Activated CD4-positive, alpha-beta T cell treated with anti-CD3 and anti-CD28 coated beads for 48 hours (primary cell): ENCODE results near the gene EPHA3.
"Not testable (repeated sequence)": the region's sequence is repeated elsewhere in the genome, so short reads cannot be mapped to it uniquely, and the experiment has no call there.

ENCODE experiments used
- DNase-seq: peaks from one replicate; pipeline ENCODE4 v3.0.0-alpha.2; 2020

Gene EPHA3

DNA sequence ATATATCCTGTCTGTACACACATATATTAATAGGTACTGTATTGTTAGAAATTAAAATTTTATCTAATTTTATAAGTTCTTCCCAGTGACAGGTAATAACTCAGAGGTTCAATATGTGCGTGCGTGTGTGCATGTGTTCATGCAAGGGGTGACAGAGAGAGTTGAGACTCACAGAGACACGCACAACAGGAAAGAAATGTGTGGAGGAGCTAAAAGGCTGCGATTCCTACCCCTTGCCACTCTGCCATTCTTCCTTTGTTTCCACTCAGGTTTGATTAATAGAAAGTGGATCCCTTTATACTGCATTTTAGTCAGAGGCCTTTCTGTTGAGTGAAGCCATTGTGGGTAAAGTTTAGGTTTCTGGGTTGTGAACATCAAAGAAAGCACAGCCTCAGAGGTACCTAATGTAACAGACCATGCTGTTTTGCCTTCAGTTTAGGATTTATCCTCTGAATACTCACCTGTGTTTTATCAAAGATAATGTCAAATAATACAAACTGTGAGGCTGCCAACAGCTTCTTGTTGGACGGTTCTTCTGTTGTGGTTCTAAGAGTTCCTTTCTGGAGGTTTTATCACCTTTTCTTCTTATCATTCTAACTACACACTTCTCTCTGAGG lies 182.3 kb downstream of the EPHA3 start:
- DNase-seq: no peak

DNA sequence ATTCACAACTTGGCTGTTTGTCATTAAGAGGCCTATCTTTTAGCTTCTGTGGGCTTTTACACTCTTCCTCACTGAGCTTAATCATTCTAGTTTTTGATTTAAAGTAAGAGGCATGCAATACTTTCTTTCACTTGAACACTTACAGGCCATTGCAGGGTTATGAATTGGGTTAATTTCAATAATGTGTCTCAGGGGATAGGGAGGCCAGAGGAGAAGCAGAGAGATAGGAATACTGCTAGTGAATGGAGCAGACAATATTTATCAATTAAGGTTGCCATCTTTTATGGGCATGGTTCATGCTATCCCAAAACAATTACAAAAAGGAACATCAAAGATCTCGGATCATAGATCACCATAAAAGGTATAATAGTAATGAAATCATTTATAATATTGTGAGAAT lies 189.8 kb downstream of the EPHA3 start:
- no peak for DNase-seq

DNA sequence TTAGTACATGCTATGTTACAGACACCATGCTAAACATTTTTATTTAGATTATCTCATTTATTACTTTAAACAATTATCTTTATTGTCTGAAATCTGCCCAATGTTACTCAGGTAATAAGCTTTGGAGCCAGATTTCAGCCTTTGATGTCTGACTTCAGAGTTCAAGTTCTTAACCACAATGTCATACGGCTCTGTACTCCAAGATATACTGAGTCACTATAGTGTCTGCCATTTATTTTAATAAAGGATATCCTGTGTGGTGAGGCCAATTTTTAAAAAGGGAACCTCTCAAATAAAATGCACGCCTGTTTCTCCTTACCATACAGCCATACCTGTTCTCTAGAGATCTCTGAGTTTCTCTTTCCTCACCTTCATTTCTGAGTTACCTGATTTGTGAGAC lies 193.1 kb downstream of the EPHA3 start:
- DNase-seq: no peak

DNA sequence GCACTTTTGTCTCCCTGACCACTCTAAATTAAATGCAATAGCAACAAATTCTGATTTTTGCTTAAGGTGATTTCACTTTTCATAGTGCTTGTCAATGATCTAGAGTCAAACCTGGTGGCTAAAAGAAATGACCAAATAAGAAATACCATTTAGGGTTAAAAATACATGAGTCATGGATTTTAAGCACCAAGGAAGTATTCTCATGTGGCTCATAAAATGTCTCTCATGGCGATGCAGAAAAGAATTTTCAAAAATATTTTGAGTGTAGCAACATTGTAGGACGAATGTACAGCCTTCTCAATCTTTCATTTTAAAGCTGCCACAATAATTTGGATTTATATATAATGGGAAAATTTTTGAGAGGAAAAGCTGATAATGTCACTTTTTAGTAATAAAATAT lies 193.6 kb downstream of the EPHA3 start:
- no peak for DNase-seq

DNA sequence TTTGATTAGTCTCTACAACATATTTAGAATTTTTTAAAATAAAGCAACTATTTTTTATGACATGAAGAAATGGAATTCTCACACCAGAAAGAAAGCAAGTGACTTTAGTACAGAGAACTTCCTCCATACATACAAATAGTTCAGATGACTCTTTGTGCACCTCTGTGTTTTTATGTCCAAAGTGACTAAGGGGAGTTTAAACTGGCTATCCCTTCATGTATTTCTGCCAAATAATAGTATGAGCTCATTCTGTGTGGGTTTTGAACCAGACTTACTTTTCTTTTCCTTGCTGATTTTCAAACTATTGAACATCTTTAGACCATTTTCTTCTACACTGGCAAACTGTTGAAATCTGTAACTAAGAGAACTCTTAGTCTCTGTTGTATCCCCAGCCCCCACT lies 196.3 kb downstream of the EPHA3 start:
- DNase-seq: no peak

DNA sequence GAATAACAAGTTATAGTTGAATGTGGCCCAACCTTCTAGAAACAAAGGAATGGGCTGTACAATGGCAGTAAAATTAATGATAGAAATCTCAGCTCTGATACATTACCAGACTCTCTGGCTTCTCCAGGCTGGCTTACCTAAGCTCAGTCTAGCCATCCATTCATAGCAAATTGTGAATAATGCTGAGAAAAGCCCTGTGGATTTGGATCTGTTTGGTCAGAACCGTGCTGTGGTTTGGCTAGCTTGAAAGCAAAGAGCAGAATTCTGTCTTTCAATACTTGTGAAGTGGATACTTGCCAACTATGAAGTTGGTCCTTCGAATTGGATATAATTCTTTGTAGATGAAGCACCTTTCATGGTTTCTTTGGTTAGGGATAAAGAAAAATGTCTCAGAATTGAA lies 199.1 kb downstream of the EPHA3 start:
- DNase-seq: no peak

DNA sequence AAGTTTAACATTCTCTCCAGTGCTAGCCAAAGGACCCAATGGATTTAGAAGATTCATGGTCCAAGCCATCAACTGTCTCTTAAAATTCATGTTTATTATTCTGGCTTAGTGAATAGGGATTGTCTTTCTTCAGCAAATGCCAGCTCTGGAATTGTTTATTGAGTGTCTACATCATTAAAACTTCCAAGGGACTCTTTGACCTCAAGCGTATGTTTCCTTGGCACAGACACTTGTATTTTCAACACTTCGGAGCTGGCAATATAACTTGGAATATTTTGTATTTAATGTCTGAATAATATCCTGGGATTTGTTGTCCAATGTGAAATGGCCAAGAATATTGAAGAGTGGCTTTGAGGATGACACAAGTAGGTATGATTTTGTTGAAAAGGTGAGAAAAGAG lies 204.2 kb downstream of the EPHA3 start:
- no peak for DNase-seq

DNA sequence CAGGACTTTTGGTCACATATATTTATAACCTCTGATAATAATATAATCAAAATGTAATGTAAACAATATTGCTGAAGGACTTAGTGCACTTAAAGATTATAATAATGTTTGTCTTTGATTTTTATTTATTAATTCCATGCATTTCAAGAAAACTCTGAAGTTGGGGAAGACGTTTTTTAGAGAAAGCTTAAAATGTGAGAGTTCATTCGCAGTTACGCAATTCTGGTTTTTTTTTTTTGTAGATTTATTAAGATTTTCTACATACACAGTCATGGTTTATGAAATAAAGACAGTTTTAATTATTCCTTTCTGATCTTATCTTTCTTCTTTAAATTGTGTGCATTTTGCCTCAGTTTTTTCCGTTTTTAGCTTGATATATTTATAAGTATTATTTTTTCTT lies 204.7 kb downstream of the EPHA3 start:
- DNase-seq: no peak

DNA sequence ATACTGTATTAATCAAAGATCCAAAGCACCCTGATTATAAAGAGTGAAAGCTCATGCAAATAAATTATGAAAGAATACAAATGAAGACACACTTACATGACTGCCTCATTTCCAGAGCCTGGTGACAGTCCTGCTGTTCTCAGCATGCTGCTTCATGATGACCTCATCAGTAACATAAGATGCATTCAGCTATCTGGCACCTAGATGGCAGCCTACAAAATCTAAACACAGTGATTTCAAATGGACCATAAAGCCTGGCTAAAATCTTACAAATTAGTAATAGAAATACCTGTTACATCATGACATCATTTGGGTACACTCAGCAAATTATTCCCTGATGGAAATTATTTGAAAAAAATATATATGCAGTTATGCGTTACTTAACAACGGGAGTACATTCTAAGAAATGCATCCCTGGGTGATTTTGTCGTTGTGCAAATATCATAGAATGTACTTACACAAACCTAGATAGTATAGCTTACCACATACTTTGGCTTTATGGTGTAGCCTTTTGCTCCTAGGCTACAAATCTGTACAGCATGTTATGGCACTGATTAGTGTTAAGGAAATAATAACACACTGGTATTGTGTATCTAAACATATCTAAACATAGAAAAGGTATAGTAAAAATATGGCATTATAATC lies 207.2 kb downstream of the EPHA3 start:
- no peak for DNase-seq

DNA sequence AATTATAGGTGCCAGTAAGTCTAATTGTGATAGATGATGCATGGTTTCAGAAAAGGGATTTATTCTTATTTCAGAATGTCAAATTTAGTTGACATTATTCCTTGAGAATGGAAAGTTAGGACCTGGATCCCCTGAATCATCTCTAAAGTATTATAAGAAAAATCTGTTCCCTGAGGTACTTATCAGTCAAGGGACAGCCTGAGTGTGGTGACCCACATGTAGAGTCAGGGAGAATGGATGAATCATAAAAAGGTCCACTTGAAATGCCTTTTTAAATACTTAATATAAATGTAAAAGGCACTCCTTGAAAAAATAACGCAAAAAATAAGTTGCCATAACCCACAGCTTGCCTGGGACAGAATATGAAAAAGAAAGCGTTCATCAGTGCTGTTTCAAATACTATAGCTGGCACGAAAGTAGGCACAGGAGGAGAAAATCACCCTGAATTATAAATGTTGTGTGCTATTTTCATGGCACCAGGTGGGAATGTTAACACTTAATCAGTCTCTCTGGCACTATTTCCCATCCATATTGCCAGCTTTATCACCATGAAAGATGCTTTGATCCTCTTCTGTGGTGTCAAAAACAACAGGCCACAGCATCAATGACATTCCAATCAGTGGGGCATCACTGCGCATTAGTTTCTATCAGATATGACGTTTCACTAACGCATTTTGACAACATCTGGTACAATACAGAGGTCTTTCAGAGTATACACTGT lies 208.5 kb downstream of the EPHA3 start:
- no peak for DNase-seq

DNA sequence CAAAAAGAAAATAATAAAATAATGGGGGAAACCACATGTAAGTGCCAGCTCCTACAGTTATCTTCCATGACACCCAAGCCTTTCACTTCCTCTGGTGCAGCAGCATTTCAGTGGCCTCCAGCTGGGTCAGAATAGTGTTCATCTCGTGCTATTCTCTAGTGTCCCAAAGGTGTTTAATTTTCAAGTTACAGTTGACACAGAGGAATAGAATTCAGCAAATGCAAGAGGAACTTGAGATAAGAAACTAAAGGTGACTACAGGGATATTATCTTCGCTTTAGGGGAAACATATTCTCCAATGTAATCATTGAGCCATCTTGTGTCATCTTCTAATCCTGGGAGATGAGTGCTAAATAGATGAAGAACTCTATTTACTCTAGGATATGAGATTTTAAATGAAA lies 212.8 kb downstream of the EPHA3 start:
- DNase-seq: no peak

DNA sequence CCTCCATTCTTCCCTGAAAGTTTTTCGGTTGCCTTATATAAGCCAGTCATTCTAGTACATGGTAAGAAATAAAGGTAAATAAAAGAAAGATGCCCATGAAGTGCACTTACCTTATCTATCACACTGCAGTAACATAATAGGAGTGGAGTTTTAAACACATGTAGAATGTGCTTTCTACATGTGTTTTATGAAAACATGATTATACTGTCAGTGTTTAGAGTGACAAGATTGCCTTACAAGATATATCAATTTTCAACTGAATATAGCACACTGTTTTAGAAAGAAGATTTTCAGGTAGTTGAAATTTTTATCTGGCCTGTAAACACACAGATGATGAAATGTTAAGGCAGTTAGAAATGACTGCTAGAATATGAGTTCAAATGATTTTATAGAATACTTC lies 219.6 kb downstream of the EPHA3 start:
- no peak for DNase-seq

DNA sequence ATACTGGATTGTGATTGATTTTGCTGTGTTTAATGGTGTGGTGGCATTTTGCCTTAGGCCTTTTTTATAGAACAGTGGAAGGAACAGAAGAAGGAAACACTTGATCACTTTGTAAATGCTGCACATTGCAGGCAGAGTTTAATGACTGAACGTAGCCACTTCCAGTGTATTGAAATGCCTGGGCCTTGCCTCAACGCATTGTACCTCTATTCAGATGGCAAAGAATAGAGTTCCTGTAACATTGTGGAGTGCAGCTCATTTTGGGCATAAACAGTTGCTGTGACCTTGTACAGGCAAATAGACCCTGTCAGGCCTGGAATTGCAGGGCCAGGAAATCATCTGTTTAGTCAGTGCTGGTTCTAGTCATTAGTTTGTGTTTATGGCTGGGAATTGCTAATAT lies 225.0 kb downstream of the EPHA3 start:
- DNase-seq: no peak

DNA sequence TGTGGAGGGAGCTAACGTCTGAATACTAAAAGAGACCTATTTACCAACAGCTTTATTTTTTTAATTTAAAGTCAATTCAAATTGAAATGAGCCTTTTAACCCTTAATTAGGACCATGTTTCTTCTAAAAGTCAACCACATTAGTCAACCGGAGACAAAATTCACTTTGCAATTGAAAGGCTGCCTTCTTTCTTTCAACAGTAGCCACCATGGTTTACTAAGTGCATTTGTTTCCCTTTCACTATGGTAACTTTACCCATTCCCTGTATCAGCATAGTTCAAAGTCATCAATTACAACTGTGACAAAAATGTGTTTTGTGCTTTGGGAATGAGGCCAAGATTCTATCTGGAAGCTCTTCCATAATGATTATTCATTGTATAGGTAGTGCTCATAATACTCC lies 225.4 kb downstream of the EPHA3 start:
- DNase-seq: no peak

DNA sequence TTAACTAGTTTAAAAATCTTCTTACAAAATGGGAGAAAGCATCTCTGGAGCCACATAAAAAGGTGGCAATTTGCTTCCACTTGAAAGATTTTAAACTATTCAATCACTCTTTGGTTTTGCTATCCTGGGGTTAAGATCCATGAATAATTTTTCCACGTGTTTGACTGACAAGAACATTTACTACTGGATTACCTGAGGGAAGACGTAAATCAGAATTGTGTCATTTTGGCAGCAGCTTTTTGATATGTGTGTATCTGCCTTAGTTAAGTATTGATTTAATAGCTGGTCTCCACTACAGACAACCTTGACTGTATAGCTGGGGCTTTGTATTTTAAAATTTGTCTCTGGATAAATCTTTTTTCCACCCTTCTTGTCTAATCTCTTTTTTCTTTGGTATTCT lies 228.3 kb downstream of the EPHA3 start:
- DNase-seq: no peak

DNA sequence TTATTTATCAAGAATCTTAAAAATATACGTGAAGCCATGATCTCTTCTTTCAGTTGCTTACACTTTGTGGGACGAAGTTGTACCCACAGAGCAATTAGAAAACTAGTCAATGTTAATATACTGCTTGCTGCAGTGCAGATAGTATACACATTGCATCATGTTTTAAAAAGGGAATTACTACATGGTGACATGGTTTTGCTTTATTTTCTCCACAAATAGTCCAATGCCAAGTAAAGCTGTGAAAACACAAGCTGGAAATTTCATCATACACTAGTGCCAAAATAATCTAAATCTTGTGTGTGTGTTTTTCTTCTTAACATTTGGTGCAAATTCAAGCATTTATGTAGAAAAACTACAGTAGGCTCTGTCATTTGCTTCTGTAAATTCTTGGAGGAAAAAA lies 233.0 kb downstream of the EPHA3 start:
- no peak for DNase-seq

DNA sequence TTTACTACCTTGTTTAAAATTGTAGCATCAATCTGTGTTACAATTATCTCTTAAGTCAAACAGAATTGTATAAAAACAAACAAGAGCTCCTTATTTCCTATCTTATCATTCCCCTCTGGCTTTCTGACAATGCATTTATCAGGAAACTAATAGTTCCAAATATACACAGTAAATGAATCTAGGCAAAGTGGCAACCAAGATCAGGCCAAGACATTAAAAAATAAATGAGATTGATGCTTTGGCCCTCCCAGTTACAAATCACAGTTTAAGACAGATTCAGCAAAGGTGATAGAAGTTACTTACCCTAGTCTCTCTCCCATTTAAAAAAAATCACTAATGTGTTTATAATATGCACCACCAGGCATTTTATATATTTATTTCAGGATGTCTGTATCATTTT lies 236.7 kb downstream of the EPHA3 start:
- DNase-seq: no peak

DNA sequence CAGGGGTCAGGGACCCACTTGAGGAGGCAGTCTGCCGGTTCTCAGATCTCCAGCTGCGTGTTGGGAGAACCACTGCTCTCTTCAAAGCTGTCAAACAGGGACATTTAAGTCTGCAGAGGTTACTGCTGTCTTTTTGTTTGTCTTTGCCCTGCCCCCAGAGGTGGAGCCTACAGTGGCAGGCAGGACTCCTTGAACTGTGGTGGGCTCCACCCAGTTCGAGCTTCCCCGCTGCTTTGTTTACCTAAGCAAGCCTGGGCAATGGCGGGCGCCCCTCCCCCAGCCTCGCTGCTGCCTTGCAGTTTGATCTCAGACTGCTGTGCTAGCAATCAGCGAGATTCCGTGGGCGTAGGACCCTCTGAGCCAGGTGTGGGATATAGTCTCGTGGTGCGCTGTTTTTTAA lies 243.5 kb downstream of the EPHA3 start:
- DNase-seq: not testable (repeated sequence)

DNA sequence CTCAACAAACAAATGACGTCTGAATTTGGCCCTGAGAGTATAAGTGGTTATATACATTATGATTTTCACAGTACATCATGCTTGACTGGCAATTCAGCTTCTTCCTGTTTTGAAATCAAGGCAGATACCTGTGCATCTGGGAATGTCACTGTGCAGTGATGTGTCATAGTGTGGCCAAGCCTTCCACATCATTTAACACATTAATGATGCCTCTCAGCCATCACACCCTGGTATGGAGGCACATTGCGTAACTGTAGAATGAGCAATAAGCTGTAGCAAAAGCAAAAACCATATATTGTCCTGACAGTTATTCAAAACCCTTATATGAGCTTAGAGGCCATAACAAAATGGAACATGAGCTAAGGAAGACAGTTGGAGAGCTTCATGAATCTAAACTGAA lies 246.0 kb downstream of the EPHA3 start:
- DNase-seq: no peak

DNA sequence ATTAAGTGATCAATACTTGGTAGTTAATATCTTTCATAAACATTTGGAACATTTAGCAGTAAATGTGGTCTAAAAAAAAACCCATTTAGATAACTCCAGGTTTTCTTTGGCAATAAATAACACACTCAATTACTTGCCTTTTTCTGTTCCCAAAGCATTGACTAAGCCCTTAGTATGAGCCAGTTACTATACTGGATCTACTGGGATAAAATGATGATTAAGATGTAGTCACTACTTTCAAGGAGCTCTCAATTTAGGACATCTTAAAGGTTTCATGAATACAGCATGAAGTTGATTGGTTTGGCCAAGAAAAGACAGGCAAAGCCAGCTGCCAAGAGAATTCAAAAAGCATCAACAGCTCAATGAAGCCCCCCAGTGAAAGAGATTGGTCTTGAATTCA lies 250.9 kb downstream of the EPHA3 start:
- no peak for DNase-seq

DNA sequence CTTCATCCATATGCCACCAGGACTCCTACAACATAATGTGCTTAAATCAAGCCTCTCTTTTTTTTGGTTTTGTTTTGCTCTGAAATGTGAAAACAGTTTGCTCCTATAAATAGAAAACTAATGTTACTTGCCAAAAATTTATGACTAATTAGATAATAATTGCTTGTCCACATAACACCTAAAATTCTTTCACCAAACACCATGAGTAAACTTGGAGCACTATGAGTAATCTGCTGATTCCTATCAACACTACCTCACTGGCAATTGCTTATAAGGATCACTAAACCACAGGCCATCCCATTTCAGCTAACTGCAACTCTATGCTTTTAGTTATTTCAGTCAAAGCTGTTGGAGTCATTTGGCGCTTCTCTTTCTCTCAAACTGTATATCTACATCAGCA lies 252.7 kb downstream of the EPHA3 start:
- DNase-seq: no peak

DNA sequence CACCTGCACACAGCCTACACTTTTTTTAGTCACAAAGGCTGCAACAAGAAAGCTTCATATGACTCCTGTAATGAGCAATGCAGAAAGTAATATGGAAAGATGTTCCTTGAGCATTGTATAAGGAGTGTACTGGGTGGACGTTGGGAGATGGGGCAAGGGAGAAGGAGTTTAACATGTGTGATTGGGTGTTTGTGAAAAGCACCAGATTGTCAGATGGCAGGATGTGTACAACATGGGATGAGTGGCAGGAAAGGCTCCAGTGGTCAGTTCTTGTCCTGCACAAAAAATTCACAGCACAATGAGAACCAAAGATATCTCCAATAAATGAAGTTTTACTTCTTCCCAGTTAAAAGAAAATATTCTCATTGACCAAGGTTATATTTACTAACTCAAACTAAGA lies 255.1 kb downstream of the EPHA3 start:
- no peak for DNase-seq

DNA sequence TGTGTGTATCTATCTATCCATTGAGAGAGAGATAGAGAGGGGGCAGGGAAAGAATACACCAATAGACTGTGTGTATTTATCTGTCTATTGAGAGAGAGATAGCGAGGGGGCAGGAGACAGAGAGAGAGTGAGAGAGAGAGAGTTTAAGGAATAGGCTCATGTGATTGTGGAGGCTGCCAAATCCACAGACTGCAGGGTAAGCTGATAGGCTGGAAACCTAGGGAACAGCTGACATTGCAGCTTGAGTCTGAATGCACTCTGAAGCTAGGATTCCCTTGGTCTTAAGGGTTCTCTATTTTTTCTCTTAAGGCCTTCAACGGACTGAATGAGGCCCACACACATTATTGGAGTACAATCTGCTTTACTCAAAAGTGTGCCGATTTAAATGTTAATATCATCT lies 255.8 kb downstream of the EPHA3 start:
- DNase-seq: no peak

DNA sequence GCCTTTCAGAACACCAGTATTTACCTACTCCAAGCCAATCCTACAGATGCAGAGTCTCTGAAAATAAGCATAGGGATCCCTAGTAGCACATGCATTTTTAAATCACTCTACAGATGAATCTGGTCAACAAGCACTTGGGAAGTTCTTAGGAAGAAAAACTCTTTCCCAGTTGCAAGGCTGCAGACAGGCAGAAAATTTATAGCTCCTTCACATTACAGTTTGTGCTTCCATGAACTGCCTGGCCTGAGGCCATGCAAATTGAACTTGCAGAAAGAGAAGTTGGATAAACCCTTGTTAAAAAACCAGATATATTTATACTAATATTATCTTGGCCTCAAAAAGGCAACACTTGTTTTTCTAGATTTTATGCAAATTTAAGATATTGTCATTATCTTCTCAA lies 256.9 kb downstream of the EPHA3 start:
- DNase-seq: no peak

DNA sequence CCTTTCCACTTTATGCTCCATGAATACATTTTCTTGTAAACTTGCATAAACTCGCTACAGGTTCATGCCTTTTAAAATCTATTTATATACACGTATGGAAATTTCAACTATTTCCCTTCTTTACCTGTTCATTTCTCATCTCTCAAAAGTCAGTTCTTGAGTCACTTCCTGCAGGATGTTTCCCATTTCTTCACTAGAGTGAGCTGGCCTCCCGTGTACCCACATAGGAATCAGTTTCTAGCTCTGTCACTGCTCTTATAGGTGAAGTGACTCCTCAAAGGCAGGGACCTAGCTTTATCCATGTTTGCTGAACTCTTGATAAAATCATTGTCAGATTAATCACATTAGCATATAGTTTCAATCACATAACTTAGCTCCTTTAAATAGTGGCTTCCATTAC lies 259.7 kb downstream of the EPHA3 start:
- no peak for DNase-seq
